ENCODE results near the gene TBC1D9B. TPM values are rescaled to one million over a fixed set of nuclear protein-coding genes. Genes with fewer than 3 reads are reported as not detected.

Gene TBC1D9B
- polyA plus RNA-seq (ENCODE audit: insufficient read length): 55.7 TPM

GRCh38 chr5:179907556-179908324 is at the start of gene TBC1D9B:
TBC1D9B (minus strand) TSS chr5:179907897; CDS start chr5:179907821, 76 bp downstream.
- peak; percentile 86 for DNase-seq

- no peak for DNase-seq
Observed at GRCh38 chr5:179955630-179956029, 47.9 kb upstream of the TBC1D9B start.

GRCh38 chr5:179955062-179955461 is 47.4 kb upstream of the TBC1D9B start:
- no peak for DNase-seq

DNA sequence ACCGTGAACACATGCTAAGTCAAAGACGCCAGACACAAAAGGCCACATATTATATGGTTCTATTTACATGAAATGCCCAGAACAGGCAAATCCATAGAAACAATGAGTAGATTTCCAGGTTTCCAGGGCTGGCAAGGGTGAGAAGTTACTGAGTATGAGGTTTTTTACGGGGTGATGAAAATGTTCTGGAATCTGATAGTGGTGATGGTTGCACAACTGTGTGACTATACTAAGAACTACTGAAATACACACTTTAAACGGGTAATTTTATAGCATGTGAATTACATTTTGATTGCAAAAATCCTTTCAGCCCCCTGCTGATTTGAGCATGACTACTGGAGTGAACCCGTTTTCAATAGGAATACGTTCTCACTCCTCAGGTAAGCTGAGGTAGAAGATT is 46.7 kb upstream of the TBC1D9B start:
- DNase-seq: no peak

DNA sequence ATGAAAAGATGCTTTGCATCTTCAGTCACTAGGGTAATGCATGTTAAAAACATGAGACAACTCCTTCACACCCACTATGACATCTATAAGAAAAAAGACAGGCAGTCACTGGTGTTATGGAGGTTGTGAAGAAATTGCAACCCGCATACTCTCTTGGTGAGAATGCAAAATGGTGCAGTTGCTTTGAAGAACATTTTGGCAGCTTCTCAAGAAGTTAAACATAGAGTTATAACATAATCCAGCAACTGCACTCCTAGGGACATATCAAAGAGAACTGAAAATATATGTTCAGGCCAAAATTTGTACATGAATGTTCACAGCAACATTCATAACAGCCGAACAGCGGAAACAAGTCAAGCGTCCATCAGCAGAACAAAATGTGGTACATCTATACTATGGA is 46.3 kb upstream of the TBC1D9B start:
- DNase-seq: no peak

- DNase-seq: no peak
Observed at GRCh38 chr5:179936976-179937681, 29.4 kb upstream of the TBC1D9B start.

DNA sequence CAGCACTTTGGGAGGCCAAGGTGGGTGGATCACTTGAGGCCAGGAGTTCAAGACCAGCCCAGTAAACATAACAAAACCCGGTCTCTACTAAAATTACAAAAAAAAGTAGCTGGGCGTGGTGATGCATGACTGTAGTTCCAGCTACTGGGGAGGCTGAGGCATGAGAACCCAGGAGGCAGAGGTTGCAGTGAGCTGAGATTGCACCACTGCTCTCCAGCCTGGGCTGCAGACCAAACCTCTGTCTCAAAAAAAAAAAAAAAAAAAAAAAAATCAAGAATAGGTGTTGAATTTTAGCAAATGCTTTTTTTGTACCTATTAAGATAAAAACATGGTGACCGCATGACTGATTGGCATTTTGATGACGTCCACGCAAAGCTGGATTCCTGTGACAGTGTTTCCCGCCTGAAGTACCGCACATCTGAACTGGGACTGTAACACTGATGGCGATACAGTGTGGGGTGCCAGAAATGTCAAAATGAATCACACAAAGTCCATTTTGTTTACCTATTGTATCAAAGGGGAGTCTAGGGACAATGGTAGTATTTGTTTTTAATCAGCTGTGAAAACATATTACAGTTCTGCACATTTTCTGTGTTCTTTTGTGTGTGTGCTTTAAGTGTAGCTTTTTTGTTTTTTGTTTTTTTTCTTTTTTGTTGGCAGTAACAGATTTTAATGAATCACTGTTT is 23.2 kb upstream of the TBC1D9B start:
- no peak for DNase-seq

DNA sequence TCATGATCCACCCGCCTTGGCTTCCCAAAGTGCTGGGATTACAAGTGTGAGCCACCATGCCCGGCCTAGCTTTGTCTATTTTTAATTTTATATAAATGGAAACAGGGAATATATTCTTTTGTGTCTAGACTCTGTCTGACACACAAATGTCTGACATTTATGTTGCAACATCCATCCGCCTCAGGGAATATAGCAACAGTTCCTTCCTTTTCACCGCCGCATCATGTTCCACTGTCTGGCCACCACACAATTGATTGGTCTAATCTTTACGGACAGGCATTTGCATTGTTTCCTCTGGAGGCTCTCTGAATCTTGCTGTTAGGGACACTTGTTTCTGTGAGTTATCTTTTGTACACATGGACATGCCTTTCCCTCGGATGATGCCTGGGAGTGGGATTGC is 20.1 kb upstream of the TBC1D9B start:
- DNase-seq: no peak

DNA sequence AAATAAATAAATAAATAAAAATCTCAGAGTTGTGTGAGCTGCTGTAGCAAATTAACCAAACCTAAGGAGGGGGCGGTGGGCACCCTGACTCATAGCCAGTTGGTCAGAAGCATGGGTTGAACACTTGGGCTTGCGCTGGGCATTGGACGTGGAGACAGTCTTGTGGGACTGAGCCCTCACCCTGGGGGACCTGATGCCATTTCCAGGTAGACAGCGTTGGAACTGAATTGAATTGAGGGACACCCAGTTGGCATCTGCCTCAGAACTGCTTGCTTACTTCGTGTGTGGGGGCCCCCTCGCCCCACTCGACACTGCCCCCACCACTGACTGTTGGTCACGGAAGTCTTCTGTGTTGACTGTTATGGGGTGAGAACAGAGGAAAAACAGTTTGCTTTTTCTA is 19.0 kb upstream of the TBC1D9B start:
- DNase-seq: no peak

DNA sequence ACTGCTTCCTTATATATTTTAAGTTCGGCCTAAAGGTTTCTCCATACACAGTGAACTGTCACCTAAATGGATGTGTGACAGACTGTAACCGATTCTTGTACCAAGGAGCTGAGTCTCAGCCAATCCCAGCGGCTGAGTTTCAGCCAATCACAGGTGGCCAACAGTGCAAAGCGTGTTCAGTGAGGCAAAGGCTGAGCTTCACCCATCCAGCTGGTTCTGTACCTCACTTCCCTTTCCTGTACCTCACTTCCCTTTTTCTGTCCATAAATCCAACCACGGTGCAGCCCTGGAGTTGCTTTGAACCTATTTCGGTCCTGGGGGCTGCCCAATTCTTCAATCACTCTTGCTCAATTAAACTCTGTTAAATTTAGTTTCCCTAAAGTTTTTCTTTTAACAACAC is 15.7 kb upstream of the TBC1D9B start:
- no peak for DNase-seq

DNA sequence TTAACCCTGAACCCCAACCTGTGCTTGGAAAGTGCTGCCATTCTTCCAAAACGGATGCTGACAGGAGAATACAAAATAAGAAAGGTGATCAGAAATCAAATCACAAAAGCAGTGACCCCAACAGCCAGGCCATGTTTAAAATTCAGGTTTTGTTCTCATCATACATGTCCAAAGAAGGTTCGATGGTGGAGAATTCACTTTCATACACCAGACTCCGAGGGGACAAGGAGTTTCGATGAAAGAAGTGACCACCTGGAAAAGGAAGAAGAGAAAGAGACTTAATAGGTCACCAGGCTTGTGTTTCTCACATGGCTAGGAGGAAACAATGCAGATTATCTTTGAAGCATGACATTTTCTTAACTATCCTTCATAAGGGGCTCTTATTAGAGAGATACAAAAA is 12.5 kb upstream of the TBC1D9B start:
- no peak for DNase-seq

GRCh38 chr5:179919487-179920060 is 11.9 kb upstream of the TBC1D9B start:
- DNase-seq: no peak

GRCh38 chr5:179918742-179919486 is 11.2 kb upstream of the TBC1D9B start:
- no peak for DNase-seq

GRCh38 chr5:179916523-179916922 is 8.8 kb upstream of the TBC1D9B start:
- DNase-seq: no peak

- DNase-seq: no peak
Observed at GRCh38 chr5:179915406-179915935, 7.8 kb upstream of the TBC1D9B start.

GRCh38 chr5:179914032-179914755 is 6.5 kb upstream of the TBC1D9B start:
- no peak for DNase-seq

- no peak for DNase-seq
Observed at GRCh38 chr5:179913461-179913860, 5.8 kb upstream of the TBC1D9B start.

DNA sequence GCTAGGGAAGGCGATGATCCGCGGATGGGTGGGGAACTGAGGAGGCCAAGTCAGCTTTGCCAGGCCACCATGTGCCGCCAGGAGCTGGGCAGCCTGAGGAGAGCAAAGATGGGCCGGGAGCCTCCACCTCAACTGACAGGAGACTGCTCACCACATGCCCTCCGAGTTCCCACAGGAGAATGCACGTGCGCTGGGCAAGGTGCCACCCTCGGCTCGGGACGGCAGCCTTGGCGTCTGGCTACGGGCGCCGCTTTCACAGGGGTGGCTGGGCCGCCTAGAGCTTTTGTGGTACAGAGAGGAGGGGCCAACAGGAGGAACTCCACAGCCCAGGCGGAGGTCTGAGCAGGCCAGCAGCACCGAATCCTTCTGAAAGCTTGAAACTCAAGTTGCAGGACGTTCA is 5.3 kb upstream of the TBC1D9B start:
- no peak for DNase-seq

GRCh38 chr5:179912386-179912785 is 4.7 kb upstream of the TBC1D9B start:
- DNase-seq: no peak

DNA sequence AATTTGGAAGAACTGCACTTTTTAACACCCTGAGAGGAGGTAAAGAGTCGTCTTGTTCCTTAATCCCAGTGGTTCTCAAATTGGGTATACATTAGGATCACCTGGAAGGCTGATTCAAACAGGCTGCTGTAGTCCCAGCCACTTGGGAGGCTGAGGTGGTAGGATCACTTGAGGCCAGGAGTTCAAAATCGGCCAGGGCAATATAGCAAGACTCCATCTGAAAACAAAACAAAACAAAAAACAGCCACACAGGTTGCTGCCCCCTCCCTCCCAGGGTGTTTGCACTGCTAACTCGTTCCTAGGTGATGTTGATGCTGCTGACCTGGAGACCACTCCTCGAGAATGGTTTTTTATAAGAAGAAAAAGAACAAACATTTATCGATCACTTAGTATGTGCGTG is 1.5 kb upstream of the TBC1D9B start:
- DNase-seq: no peak

- DNase-seq: no peak
Observed at GRCh38 chr5:179908528-179908927, 831 bp upstream of the TBC1D9B start.

Measured in hindlimb muscle (tissue), 1 donor.